Panc1 (cell line): ENCODE data around the gene PC. TPM values are rescaled to one million over a fixed set of nuclear protein-coding genes. Genes with fewer than 3 reads are reported as not detected.

ENCODE experiments used
- microRNA-seq: library from miRNA; unstranded; fragments of <30 nt; microRNA quantifications from one replicate; pipeline ENCODE4 v1.1.0, GENCODE V29; 2020; ENCODE audit not compliant: unreplicated experiment
- total RNA-seq: library from RNA; stranded (reverse); gene quantifications from one replicate; pipeline ENCODE4 v1.2.1, GENCODE V29; 2021; ENCODE audit not compliant: unreplicated experiment

Gene PC
- total RNA-seq, 1 experiment from 2014 or later: 12.8 TPM

Small RNA genes lying within 50 kb of the gene (microRNA-seq; reads per million reads assigned to microRNA genes)
- gene MIR3163: not detected

Other genes with a start within 250 kb of the PC start
- gene SPTBN2, start 229.2 kb downstream of the PC start, total RNA-seq: 7.3 TPM
- 43.7 TPM for gene RCE1, start 114.9 kb downstream of the PC start, total RNA-seq
- 56.7 TPM for gene LRFN4, start 101.3 kb downstream of the PC start, total RNA-seq
- gene C11orf86, start 16.9 kb upstream of the PC start, total RNA-seq: 0.28 TPM
- gene SYT12, start 64.8 kb upstream of the PC start, total RNA-seq: 0.62 TPM
- gene RHOD, start 98.5 kb upstream of the PC start, total RNA-seq: 33.5 TPM
- gene KDM2A, start 160.9 kb upstream of the PC start, total RNA-seq: 112 TPM